ENCODE results near the gene IFNL2.
A peak's percentile ranks its signal among the peaks of the same experiment; 100 is the strongest.
"Not testable (repeated sequence)": the region's sequence is repeated elsewhere in the genome, so short reads cannot be mapped to it uniquely, and the experiment has no call there.

The IFNL2 gene

GRCh38 chr19:39253374-39254149, 14.6 kb upstream of the IFNL2 start:
- no peak for DNase-seq (ENCODE audit: low read depth)

GRCh38 chr19:39254531-39255345, 13.5 kb upstream of the IFNL2 start:
- no peak for DNase-seq (ENCODE audit: low read depth)

GRCh38 chr19:39257227-39257626, 11.0 kb upstream of the IFNL2 start:
- no peak for DNase-seq (ENCODE audit: low read depth)

GRCh38 chr19:39261704-39262103, 6.5 kb upstream of the IFNL2 start:
- DNase-seq (ENCODE audit: low read depth): no peak

- no peak for DNase-seq (ENCODE audit: low read depth)
Measured at GRCh38 chr19:39262496-39262895, 5.7 kb upstream of the IFNL2 start.

GRCh38 chr19:39263912-39264305, 4.3 kb upstream of the IFNL2 start:
- DNase-seq (ENCODE audit: low read depth): no peak

- DNase-seq (ENCODE audit: low read depth): no peak
Measured at GRCh38 chr19:39264306-39265290, 3.6 kb upstream of the IFNL2 start.

- DNase-seq (ENCODE audit: low read depth): no peak
Measured at GRCh38 chr19:39265321-39265916, 2.8 kb upstream of the IFNL2 start.

GRCh38 chr19:39268531-39269223, 481 bp downstream of the IFNL2 start:
- not testable (repeated sequence) for DNase-seq (ENCODE audit: low read depth)

GRCh38 chr19:39269369-39269768, 1.2 kb downstream of the IFNL2 start:
- DNase-seq (ENCODE audit: low read depth): not testable (repeated sequence)

GRCh38 chr19:39270036-39270871, 2.1 kb downstream of the IFNL2 start:
- DNase-seq (ENCODE audit: low read depth): peak; percentile 37

GRCh38 chr19:39273859-39274258, 5.7 kb downstream of the IFNL2 start:
- DNase-seq (ENCODE audit: low read depth): not testable (repeated sequence)

GRCh38 chr19:39275578-39275977, 7.4 kb downstream of the IFNL2 start:
- no peak for DNase-seq (ENCODE audit: low read depth)

GRCh38 chr19:39276740-39277139, 8.5 kb downstream of the IFNL2 start:
- no peak for DNase-seq (ENCODE audit: low read depth)

- DNase-seq (ENCODE audit: low read depth): peak; percentile 25
Measured at GRCh38 chr19:39277598-39277997, 9.4 kb downstream of the IFNL2 start.

GRCh38 chr19:39282021-39282420, 13.8 kb downstream of the IFNL2 start:
- no peak for DNase-seq (ENCODE audit: low read depth)

- no peak for DNase-seq (ENCODE audit: low read depth)
Measured at GRCh38 chr19:39284032-39284431, 15.8 kb downstream of the IFNL2 start.

GRCh38 chr19:39293394-39293793, 25.2 kb downstream of the IFNL2 start:
- DNase-seq (ENCODE audit: low read depth): no peak

GRCh38 chr19:39296055-39296645, 28.0 kb downstream of the IFNL2 start, which contains the start of gene IFNL1:
Gene IFNL1 (plus strand): TSS chr19:39296407. CDS start chr19:39296422, 15 bp downstream.
- DNase-seq (ENCODE audit: low read depth): no peak

GRCh38 chr19:39296906-39297305, 28.7 kb downstream of the IFNL2 start:
- DNase-seq (ENCODE audit: low read depth): no peak
